OCI-LY1 (cell line): ENCODE data around the gene TAGLN2.
A peak's percentile ranks its signal among the peaks of the same experiment; 100 is the strongest.

ENCODE experiments used
- H2AFZ ChIP-seq: fragments of 200-600 bp; sonication (generic), shearing (Covaris generic); 2 replicates; pipeline ENCODE4 v1.6.0; 2014; ENCODE audit warnings: antibody characterized with exemption, mild to moderate bottlenecking, low read length
- H3F3A ChIP-seq: fragments of 200-600 bp; sonication (generic), shearing (Covaris generic); 2 replicates; pipeline ENCODE4 v1.6.0; 2014; ENCODE audit warnings: mild to moderate bottlenecking, antibody characterized with exemption, low read length, moderate library complexity; ENCODE audit not compliant: insufficient read depth
- H3K27ac ChIP-seq: fragments of 200-600 bp; sonication (generic); 2 replicates; pipeline ENCODE4 v1.5.1; 2014; ENCODE audit warnings: low read length, mixed run types, mild to moderate bottlenecking, low read depth; ENCODE audit not compliant: poor library complexity, severe bottlenecking
- H3K27me3 ChIP-seq: fragments of 200-600 bp; sonication (generic); 2 replicates; pipeline ENCODE4 v1.6.0; 2014; ENCODE audit warnings: antibody characterized with exemption, mild to moderate bottlenecking, low read length, moderate library complexity; ENCODE audit not compliant: insufficient read depth
- H3K36me3 ChIP-seq: fragments of 200-600 bp; sonication (generic); 2 replicates; pipeline ENCODE4 v1.6.1; 2014; ENCODE audit warnings: mild to moderate bottlenecking, antibody characterized with exemption, low read length, moderate library complexity, mixed read lengths; ENCODE audit not compliant: insufficient read depth
- H3K4me1 ChIP-seq: fragments of 200-600 bp; sonication (generic); 2 replicates; pipeline ENCODE4 v1.5.1; 2014; ENCODE audit warnings: mild to moderate bottlenecking, low read length, moderate library complexity; ENCODE audit not compliant: insufficient read depth, severe bottlenecking
- H3K4me2 ChIP-seq: fragments of 200-600 bp; sonication (generic), shearing (Covaris generic); 2 replicates; pipeline ENCODE4 v1.6.1; 2014; ENCODE audit warnings: low read length
- H3K4me3 ChIP-seq: fragments of 200-600 bp; sonication (generic); 2 replicates; pipeline ENCODE4 v1.5.1; 2014; ENCODE audit warnings: low read length, low read depth, mild to moderate bottlenecking, mixed read lengths; ENCODE audit not compliant: poor library complexity, severe bottlenecking
- H3K79me2 ChIP-seq: fragments of 200-600 bp; shearing (Covaris generic); 2 replicates; pipeline ENCODE4 v1.6.1; 2016; ENCODE audit warnings: mixed run types, low read length, mixed read lengths; ENCODE audit not compliant: insufficient read depth
- H3K9ac ChIP-seq: fragments of 200-600 bp; sonication (generic), shearing (Covaris generic); 2 replicates; pipeline ENCODE4 v1.6.1; 2014; ENCODE audit warnings: mild to moderate bottlenecking, low read length, mixed read lengths
- H3K9me2 ChIP-seq: fragments of 200-600 bp; sonication (generic), shearing (Covaris generic); 2 replicates; pipeline ENCODE4 v1.6.1; 2014; ENCODE audit warnings: low read depth, mild to moderate bottlenecking, low read length, mixed read lengths
- H3K9me3 ChIP-seq: fragments of 200-600 bp; shearing (Covaris generic); 2 replicates; pipeline ENCODE4 v1.6.1; 2014; ENCODE audit warnings: low read length, mixed read lengths
- H4K20me1 ChIP-seq: fragments of 200-600 bp; sonication (generic), shearing (Covaris generic); 2 replicates; pipeline ENCODE4 v1.6.0; 2016; ENCODE audit warnings: mild to moderate bottlenecking, low read length; ENCODE audit not compliant: insufficient read depth
- EZH2 ChIP-seq: fragments of 200-600 bp; sonication (generic), shearing (Covaris generic); IDR thresholded peaks from 2 replicates; pipeline ENCODE4 v1.8.0; 2017; ENCODE audit warnings: borderline replicate concordance, mixed run types, mild to moderate bottlenecking, antibody characterized with exemption, low read length, moderate library complexity, mixed read lengths
- TF ChIP-seq, protein P1 (sequence below): fragments of 200-600 bp; sonication (generic), shearing (Covaris generic); IDR thresholded peaks from 2 replicates; pipeline ENCODE4 v1.5.1; 2017; ENCODE audit warnings: mild to moderate bottlenecking, antibody characterized with exemption, low read length, moderate library complexity, mixed read lengths

Gene TAGLN2

DNA sequence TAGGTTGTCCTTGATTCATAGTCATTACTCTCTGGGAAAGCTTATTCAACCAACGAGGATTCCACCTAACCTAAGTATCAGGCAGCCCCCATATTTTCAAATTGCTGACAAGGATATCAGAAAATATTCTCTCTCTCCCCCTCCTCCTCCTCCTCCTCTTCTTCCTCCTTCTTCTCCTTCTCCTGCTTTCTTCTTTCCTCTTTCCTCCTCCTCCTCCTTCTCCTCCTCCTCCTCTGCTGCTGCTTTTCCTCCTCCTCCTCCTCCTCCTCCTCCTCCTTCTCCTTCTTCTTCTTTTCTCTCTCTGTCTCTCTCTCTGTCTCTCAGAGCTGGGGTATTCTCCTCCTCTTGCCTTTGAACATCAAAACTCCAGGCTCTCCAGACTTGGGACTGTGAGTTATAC, 22.6 kb upstream of the TAGLN2 start:
- H3K4me3 ChIP-seq: no peak overlapping the region
- no peaks in the 10 kb centered on the region for H3K36me3 ChIP-seq
- no peaks in the 10 kb centered on the region for H3F3A ChIP-seq
- H3K9me3 ChIP-seq: no peaks in the 10 kb centered on the region
- H2AFZ ChIP-seq: no peak overlapping the region
- H3K27ac ChIP-seq: no peak overlapping the region
- H3K9me2 ChIP-seq: no peaks in the 10 kb centered on the region
- no peaks in the 10 kb centered on the region for H3K4me1 ChIP-seq
- H4K20me1 ChIP-seq: no peaks in the 10 kb centered on the region
- no peak overlapping the region for H3K4me2 ChIP-seq
- no peak overlapping the region for H3K9ac ChIP-seq
- no peaks in the 10 kb centered on the region for H3K79me2 ChIP-seq
- H3K27me3 ChIP-seq: no peaks in the 10 kb centered on the region
- no peak for TF ChIP-seq EZH2
- TF ChIP-seq, protein P1, sequence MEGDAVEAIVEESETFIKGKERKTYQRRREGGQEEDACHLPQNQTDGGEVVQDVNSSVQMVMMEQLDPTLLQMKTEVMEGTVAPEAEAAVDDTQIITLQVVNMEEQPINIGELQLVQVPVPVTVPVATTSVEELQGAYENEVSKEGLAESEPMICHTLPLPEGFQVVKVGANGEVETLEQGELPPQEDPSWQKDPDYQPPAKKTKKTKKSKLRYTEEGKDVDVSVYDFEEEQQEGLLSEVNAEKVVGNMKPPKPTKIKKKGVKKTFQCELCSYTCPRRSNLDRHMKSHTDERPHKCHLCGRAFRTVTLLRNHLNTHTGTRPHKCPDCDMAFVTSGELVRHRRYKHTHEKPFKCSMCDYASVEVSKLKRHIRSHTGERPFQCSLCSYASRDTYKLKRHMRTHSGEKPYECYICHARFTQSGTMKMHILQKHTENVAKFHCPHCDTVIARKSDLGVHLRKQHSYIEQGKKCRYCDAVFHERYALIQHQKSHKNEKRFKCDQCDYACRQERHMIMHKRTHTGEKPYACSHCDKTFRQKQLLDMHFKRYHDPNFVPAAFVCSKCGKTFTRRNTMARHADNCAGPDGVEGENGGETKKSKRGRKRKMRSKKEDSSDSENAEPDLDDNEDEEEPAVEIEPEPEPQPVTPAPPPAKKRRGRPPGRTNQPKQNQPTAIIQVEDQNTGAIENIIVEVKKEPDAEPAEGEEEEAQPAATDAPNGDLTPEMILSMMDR: no peak

DNA sequence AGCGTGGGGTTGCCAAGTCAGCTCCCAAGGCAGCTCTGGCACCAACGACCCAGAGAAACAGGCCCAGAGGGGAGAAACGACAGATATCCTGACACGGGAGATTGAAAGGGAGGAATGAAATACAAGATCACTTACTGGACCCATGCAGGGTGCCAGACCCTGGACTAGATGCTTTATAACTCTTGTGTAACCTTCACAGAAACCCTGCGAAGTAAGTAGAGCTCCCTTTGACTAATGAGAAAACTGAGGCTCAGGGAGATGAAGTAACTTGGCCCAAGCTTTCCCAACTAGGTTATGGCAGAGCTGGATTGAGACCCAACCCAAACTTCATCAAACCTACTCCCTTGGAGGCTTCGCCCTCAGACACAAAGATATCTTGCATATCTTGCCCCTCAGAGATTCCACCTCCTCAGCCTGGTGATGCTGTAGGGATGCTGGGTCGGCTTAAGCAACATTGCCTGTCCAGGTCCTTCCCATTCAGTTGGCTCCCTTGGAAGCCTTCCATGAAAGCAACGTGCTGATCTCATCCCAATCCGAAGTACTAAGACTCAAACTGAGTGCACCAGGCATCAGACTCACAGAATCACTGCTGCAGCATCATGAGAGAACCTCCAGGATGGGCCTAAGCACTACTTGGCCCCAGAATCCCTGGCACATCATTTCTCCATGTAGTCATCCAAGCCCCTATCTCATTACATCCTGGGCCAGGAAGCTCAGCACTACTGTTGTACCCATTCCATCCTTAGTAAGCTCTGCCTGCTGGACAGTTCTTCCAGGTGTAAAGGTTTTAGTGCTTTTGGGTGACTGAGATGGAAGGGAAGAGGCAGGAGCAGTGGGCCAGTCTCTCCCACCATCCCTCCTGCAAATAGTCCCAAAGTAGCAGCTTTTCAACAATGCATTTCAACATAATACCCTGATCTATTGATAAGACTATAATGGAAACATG, 21.2 kb upstream of the TAGLN2 start:
- H3K9me3 ChIP-seq: no peaks in the 10 kb centered on the region
- H3K9me2 ChIP-seq: no peaks in the 10 kb centered on the region
- no peak overlapping the region for H3K4me2 ChIP-seq
- no peaks in the 10 kb centered on the region for H4K20me1 ChIP-seq
- H2AFZ ChIP-seq: no peak overlapping the region
- H3K9ac ChIP-seq: no peak overlapping the region
- H3K36me3 ChIP-seq: no peaks in the 10 kb centered on the region
- no peak overlapping the region for H3K4me3 ChIP-seq
- no peaks in the 10 kb centered on the region for H3K27me3 ChIP-seq
- no peak for TF ChIP-seq EZH2
- TF ChIP-seq, protein P1: no peak
- H3K4me1 ChIP-seq: no peaks in the 10 kb centered on the region
- H3K79me2 ChIP-seq: no peaks in the 10 kb centered on the region
- no peaks in the 10 kb centered on the region for H3F3A ChIP-seq
- no peak overlapping the region for H3K27ac ChIP-seq

DNA sequence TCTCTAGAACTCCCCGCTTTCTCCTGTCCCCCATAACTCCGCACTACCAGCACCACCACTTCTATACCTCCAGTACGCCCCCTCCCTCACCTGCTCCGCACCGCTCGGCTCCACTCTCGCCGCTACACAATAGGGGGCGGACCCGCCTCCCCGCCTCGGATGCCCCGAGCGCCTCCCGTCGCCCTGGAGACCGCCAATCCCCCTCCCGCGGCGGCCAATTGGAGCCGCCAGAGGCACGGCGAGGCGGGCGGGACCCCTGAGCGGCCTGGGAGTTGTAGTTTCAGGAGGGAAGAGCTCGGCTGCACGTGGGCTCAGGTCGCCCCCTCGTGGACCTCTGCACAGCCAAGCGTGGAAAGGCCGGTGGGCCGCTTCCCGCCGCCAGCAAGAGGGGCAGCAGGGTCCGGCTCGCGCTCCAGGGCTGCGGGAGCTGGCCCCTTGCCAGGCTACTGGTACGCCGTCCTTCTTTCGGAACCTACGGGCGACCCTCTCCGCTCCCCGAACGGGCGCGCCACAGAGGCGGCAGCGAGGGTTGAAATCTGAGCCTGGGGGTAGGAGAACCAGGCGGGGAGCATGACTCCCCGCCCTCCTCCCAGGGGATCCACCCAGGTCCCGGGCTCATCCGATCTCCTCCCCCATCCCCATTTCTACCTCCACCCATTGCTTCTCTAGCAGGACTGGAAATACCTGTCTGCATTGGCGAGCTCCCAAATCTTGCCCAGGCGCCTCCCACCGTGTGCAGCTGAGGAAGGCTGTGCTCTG, 20.4 kb upstream of the TAGLN2 start, which contains the start of gene IGSF9:
Gene IGSF9 (minus strand): TSS at position 131 of the 759 bp plus-strand sequence. CDS start 2,159 bp downstream, outside the sequence.
- Histone ChIP-seq H3K36me3 (no peaks in the 10 kb centered on the region), H4K20me1 (no peaks in the 10 kb centered on the region), H3K9ac (no peak within 1 kb of the TSS), H2AFZ (no peak within 1 kb of the TSS), H3K27ac (no peak within 1 kb of the TSS), H3K79me2 (no peaks in the 10 kb centered on the region), H3F3A (no peaks in the 10 kb centered on the region), H3K9me2 (no peaks in the 10 kb centered on the region), H3K27me3 (no peaks in the 10 kb centered on the region), H3K4me1 (no peaks in the 10 kb centered on the region), H3K4me3 (no peak within 1 kb of the TSS), H3K9me3 (no peaks in the 10 kb centered on the region), H3K4me2 (no peak within 1 kb of the TSS)
- TF ChIP-seq, protein P1: peak; percentile 24; the same call in 1 of the 2 replicates
- TF ChIP-seq EZH2: no peak
